ENCODE measurements around the gene HLA-A. TPM values are rescaled to one million over a fixed set of nuclear protein-coding genes. Genes with fewer than 3 reads are reported as not detected.

HLA-A gene
- total RNA-seq, 1 donor from 2014 or later: 1,592 TPM

DNA sequence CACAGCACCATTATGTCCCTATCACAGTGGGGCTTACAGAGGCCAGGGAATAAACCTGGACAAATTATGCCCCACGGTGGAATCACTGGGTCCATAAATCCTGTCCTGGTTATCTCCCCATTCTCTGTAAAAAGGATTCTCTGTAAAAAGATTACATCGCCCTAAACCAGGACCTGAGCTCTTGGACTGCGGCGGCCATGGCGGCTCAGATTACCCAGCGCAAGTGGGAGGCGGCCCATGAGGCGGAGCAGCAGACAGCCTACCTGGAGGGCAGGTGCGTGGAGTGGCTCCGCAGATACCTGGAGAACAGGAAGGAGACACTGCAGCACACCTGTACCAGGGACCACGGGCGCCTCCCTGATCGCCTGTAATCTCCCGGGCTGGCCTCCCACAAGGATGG is 8.4 kb upstream of the HLA-A start:
- ChIA-PET POLR2A (no interaction called here), CTCF (no interaction called here)
- Mint-ChIP-seq H3K36me3 (ENCODE audit: low read depth) (peaks cover 3% of the 10 kb centered on the region), H3K9me3 (no peaks in the 10 kb centered on the region), H3K4me1 (peaks cover 11% of the 10 kb centered on the region), H3K27me3 (no peaks in the 10 kb centered on the region), H3K27ac (no peak overlapping the region), H3K4me3 (no peak overlapping the region)
- intact Hi-C loops (cut with micrococcal nuclease): no loop called here
- ATAC-seq (ENCODE audit: low read depth) (no peak), DNase-seq (no peak)
- TF ChIP-seq, protein P1, sequence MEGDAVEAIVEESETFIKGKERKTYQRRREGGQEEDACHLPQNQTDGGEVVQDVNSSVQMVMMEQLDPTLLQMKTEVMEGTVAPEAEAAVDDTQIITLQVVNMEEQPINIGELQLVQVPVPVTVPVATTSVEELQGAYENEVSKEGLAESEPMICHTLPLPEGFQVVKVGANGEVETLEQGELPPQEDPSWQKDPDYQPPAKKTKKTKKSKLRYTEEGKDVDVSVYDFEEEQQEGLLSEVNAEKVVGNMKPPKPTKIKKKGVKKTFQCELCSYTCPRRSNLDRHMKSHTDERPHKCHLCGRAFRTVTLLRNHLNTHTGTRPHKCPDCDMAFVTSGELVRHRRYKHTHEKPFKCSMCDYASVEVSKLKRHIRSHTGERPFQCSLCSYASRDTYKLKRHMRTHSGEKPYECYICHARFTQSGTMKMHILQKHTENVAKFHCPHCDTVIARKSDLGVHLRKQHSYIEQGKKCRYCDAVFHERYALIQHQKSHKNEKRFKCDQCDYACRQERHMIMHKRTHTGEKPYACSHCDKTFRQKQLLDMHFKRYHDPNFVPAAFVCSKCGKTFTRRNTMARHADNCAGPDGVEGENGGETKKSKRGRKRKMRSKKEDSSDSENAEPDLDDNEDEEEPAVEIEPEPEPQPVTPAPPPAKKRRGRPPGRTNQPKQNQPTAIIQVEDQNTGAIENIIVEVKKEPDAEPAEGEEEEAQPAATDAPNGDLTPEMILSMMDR (IDR thresholded peaks at IDR 0.05): no peak

DNA sequence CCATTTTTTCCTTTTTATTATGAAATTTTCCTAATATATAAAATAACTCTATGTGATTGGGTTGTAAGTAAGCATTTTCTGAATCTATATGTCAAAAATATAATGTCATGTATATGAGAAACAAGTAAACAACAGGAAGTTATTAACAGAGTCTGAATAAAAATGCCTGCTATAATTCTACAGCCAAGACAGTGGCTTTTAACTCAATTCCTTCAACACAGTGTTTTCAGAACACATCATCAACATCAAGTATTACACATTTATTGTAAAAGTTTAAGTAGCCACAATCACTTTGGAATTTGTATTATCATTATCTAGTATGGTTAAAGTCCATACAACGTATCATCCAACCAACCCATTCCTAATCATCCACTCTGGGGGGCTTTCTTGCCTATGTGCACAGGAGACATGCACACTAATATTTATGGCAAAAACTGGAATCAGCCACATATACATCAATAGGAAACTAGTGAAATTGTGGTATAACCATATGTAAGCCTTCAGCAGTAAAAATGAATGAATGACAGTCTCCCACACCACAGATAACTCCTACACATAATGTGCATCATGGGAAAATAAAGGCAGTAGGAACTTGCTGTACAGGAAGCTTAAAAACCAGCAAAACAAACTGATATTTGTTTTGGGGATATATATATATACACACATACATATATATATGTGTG is 6.9 kb upstream of the HLA-A start:
- intact Hi-C loops (cut with micrococcal nuclease): loop anchor here (1.0 kb wide), 1 partner anchor 8 kb away; no protein-coding TSS in a partner anchor

DNA sequence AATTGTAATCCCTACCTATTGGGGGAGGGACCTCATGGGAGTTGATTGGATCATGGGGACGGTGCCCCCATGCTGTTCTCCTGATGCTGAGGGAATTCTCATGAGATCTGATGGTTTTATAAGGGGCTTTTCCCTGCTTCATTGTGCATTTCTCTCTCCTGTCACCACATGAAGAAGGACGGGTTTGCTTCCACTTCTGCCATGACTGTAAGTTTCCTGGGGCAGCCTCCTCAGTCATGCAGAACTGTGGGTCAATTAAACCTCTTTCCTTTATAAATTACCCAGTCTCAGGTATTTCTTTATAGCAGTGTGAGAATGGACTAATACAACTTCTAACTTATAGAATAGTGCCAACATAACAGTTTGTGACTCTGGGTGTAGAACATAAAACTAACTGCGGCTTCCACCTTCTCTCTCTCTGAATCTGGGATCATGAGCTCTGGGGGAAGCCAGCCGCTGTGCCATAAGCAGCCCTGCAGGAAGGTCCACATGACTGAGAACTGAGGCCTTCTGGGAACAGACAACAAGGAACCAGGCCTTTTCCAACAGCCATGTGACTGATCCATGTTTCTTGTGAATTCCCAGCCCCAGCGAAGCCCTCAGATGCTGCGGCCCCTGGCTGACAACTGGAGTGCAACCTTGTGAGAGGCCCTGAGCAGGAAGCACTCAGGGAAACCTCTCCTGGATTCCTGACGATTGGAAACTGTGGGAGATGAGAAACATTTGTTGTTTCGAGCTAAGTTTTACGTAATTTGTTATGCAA is 3.4 kb upstream of the HLA-A start:
- DNase-seq (no peak), ATAC-seq (ENCODE audit: low read depth) (no peak)
- ChIA-PET POLR2A (interaction anchor here (0.6 to 1.7 kb wide), 4 partner anchors 26 to 57 kb away, joined by 3 to 6 read pairs (median 4); no protein-coding TSS in a partner anchor), CTCF (no interaction called here)
- H3K4me1 Mint-ChIP-seq: peaks cover 35% of the 10 kb centered on the region
- peak overlapping the region; percentile 5 for H3K4me3 Mint-ChIP-seq
- intact Hi-C loops (cut with micrococcal nuclease): no loop called here
- TF ChIP-seq, protein P1 (IDR thresholded peaks at IDR 0.05): no peak
- H3K36me3 Mint-ChIP-seq (ENCODE audit: low read depth): peaks cover 17% of the 10 kb centered on the region
- H3K9me3 Mint-ChIP-seq: no peaks in the 10 kb centered on the region
- H3K27me3 Mint-ChIP-seq: no peaks in the 10 kb centered on the region
- peak overlapping the region; percentile 63 for H3K27ac Mint-ChIP-seq

More for the DNA sequence above, 6.9 kb upstream of the HLA-A start:
- DNase-seq (no peak), ATAC-seq (ENCODE audit: low read depth) (no peak)
- TF ChIP-seq, protein P1 (IDR thresholded peaks at IDR 0.05): no peak
- Mint-ChIP-seq H3K27me3 (no peaks in the 10 kb centered on the region), H3K4me1 (peaks cover 17% of the 10 kb centered on the region), H3K27ac (no peak overlapping the region), H3K36me3 (ENCODE audit: low read depth) (peaks cover 3% of the 10 kb centered on the region), H3K9me3 (no peaks in the 10 kb centered on the region), H3K4me3 (no peak overlapping the region)
- ChIA-PET POLR2A (interaction anchor here (0.7 kb wide), 1 partner anchor 9 kb away, joined by 8 read pairs; no protein-coding TSS in a partner anchor), CTCF (no interaction called here)

DNA sequence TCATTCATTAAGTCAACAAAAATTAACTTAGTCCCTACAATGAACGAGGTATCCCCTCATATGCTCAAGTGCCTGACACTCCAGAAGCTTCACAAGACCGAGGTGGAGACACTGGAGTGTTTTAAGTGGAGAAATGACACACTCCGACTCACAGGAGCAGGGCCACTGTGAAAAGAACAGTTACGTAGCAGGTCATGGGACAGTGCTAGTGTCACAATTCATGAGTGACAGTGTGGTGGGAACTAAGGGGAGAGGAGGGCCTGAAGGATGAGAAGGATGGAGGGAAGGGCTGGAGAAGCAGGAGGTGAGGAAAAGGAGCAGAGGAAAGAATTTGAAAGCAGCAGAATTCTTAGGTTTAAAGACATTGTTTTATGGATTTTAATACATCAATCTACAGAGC is 1.3 kb upstream of the HLA-A start:
- Mint-ChIP-seq H3K27me3 (no peaks in the 10 kb centered on the region), H3K4me1 (peaks cover 55% of the 10 kb centered on the region), H3K4me3 (peak overlapping the region; percentile 92), H3K36me3 (ENCODE audit: low read depth) (peaks cover 37% of the 10 kb centered on the region), H3K9me3 (no peaks in the 10 kb centered on the region), H3K27ac (peak overlapping the region; percentile 100)
- ChIA-PET POLR2A (interaction anchor here (0.6 to 2.7 kb wide), 8 partner anchors 15 to 289 kb away, joined by 3 to 33 read pairs (median 8); partner anchors contain the start of gene POLR1H), CTCF (interaction anchor here (0.6 kb wide), 1 partner anchor 24 kb away, joined by 3 read pairs; no protein-coding TSS in a partner anchor)
- intact Hi-C loops (cut with micrococcal nuclease): loop anchor here (5.0 to 10.0 kb wide), 5 partner anchors 36 to 1216 kb away; partner anchors contain the start of genes CCHCR1, HLA-F, TCF19 and TRIM26
- DNase-seq: no peak
- TF ChIP-seq, protein P1 (IDR thresholded peaks at IDR 0.05): no peak
- no peak for ATAC-seq (ENCODE audit: low read depth)

DNA sequence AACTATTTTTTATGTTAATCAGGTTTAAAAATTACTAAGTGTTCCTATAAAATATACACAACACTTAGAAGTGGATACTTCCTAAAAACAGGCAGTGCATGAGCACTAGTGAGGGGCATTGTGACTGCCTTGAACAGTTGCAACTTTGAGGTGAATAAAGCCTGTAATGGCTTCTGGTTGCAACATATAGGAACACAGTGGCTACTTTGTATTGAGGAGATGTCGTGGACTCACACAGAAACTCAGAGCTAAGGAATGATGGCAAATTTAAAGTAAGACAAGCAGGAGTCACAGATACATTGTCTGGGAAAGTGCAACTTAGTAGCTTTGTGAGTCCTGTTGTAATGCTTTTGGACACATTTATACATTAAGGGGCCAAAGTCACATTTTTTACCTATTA is 861 bp upstream of the HLA-A start:
- Mint-ChIP-seq H3K9me3 (no peaks in the 10 kb centered on the region), H3K4me3 (peak overlapping the region; percentile 92), H3K36me3 (ENCODE audit: low read depth) (peaks cover 42% of the 10 kb centered on the region), H3K27ac (peak overlapping the region; percentile 100), H3K27me3 (no peaks in the 10 kb centered on the region), H3K4me1 (peaks cover 59% of the 10 kb centered on the region)
- CTCF ChIA-PET: no interaction called here
- TF ChIP-seq, protein P1 (IDR thresholded peaks at IDR 0.05): no peak
- intact Hi-C loops (cut with micrococcal nuclease): loop anchor here (5.0 to 10.0 kb wide), 5 partner anchors 36 to 1216 kb away; partner anchors contain the start of genes CCHCR1, HLA-F, TCF19 and TRIM26
- POLR2A ChIA-PET: interaction anchor here (0.6 to 2.7 kb wide), 10 partner anchors 15 to 710 kb away, joined by 3 to 33 read pairs (median 6); partner anchors contain the start of gene POLR1H
- DNase-seq (no peak), ATAC-seq (ENCODE audit: low read depth) (no peak)
